ENCODE data around the gene DLD.

The DLD gene

GRCh38 chr7:107959527-107959898 is 68.5 kb downstream of the DLD start:
- TF ChIP-seq CTCF (IDR thresholded peaks at IDR 0.05; ENCODE audit: insufficient read depth, low read depth, low read length, missing control alignments) = no peak
- no peak for DNase-seq (ENCODE audit: low read depth)
- H3K4me3 ChIP-seq (ENCODE audit: low read depth, low read length) = no peak overlapping the region

- no peak overlapping the region for H3K4me3 ChIP-seq (ENCODE audit: low read depth, low read length)
- no peak for DNase-seq (ENCODE audit: low read depth)
- TF ChIP-seq CTCF (IDR thresholded peaks at IDR 0.05; ENCODE audit: insufficient read depth, low read depth, low read length, missing control alignments) = no peak
These were observed 69.3 kb downstream of the DLD start for GRCh38 chr7:107960272-107960671.

- H3K4me3 ChIP-seq (ENCODE audit: low read depth, low read length) = no peak overlapping the region
- no peak for TF ChIP-seq CTCF (IDR thresholded peaks at IDR 0.05; ENCODE audit: insufficient read depth, low read depth, low read length, missing control alignments)
- no peak for DNase-seq (ENCODE audit: low read depth)
These were observed 70.4 kb downstream of the DLD start for GRCh38 chr7:107961405-107961804.

- DNase-seq (ENCODE audit: low read depth) = no peak
- TF ChIP-seq CTCF (IDR thresholded peaks at IDR 0.05; ENCODE audit: insufficient read depth, low read depth, low read length, missing control alignments) = no peak
- H3K4me3 ChIP-seq (ENCODE audit: low read depth, low read length) = no peak overlapping the region
These were observed 71.8 kb downstream of the DLD start for GRCh38 chr7:107962817-107963216.

GRCh38 chr7:107964510-107964909 is 73.5 kb downstream of the DLD start:
- no peak for TF ChIP-seq CTCF (IDR thresholded peaks at IDR 0.05; ENCODE audit: insufficient read depth, low read depth, low read length, missing control alignments)
- H3K4me3 ChIP-seq (ENCODE audit: low read depth, low read length) = no peak overlapping the region
- no peak for DNase-seq (ENCODE audit: low read depth)

- DNase-seq (ENCODE audit: low read depth) = no peak
- TF ChIP-seq CTCF (IDR thresholded peaks at IDR 0.05; ENCODE audit: insufficient read depth, low read depth, low read length, missing control alignments) = no peak
- H3K4me3 ChIP-seq (ENCODE audit: low read depth, low read length) = no peak overlapping the region
These were observed 75.7 kb downstream of the DLD start for GRCh38 chr7:107966711-107967110.

- no peak for TF ChIP-seq CTCF (IDR thresholded peaks at IDR 0.05; ENCODE audit: insufficient read depth, low read depth, low read length, missing control alignments)
- no peak for DNase-seq (ENCODE audit: low read depth)
- H3K4me3 ChIP-seq (ENCODE audit: low read depth, low read length) = no peak overlapping the region
These were observed 76.4 kb downstream of the DLD start for GRCh38 chr7:107967420-107967819.

Data from GM12865 (cell line).